Stimulated activated naive CD4-positive, alpha-beta T cell (primary cell): ENCODE results near the gene ABITRAM.
"Not testable (repeated sequence)": the region's sequence is repeated elsewhere in the genome, so short reads cannot be mapped to it uniquely, and the experiment has no call there.

Experiments used
- DNase-seq, 6 experiments: peaks; one replicate each; lab custom pipeline; 2025; lab: John Stamatoyannopoulos, UW

The ABITRAM gene

GRCh38 chr9:108928386-108928785, 5.8 kb upstream of the ABITRAM start:
- no peak for DNase-seq

DNA sequence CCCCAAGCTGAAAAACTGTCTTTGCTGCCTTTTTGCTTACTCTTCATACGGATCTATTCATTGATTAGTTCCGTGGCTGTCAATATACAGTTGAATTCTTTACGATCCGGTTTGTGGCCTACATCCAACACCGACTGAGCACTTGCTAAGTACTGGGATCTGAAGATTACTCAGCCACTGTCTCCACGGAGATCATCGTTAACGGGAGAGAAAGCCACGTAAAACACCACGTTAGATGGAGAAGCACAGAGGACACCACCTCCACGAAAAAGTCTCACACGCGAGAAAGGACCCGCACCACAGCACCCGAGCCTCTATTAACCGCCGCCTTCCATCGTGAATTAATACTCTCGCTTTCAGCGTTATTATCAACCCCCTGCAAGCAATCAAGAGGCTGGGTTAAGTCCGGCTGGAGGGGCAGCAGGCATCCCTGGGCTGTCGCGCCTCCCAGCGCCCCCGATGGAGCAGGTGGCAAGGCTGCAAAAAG, 926 bp upstream of the ABITRAM start:
- DNase-seq = no peak

DNA sequence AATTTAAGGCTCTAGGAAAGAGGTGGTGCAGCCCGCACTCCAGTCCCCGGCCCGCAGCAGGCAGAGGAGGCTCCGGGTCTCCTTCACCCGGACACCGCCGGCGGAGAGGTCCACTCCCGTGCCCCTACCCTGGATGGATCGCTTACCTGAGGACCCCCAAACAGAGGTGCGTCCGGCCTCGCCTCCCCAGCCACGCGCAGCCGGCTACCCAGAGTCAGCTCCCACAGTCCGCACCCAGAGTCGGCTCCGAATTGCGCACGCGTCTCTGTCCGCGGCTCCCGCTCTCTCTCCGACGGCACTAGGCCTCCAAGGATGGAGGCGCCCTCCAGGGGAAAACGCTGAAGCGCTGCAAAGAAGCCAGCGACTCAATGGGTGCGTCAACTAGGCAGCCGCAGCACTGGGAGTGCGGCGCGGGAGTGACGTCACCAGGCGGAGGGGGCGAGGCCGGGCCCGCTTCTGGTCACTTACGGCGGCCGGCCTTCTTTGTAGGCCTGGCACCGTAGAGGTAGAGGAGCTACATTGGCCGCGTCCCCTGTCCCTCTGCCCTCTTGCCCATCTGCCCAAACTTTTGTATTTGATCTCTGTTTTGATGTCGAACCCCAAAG, 380 bp upstream of the ABITRAM start, which contains the start of gene ELP1:
Gene ELP1 (minus strand): TSS at position 407 of the 605 bp plus-strand sequence. CDS start 2,978 bp downstream, outside the sequence.
- peak; percentile 82 to 91 (median 90) for DNase-seq

DNA sequence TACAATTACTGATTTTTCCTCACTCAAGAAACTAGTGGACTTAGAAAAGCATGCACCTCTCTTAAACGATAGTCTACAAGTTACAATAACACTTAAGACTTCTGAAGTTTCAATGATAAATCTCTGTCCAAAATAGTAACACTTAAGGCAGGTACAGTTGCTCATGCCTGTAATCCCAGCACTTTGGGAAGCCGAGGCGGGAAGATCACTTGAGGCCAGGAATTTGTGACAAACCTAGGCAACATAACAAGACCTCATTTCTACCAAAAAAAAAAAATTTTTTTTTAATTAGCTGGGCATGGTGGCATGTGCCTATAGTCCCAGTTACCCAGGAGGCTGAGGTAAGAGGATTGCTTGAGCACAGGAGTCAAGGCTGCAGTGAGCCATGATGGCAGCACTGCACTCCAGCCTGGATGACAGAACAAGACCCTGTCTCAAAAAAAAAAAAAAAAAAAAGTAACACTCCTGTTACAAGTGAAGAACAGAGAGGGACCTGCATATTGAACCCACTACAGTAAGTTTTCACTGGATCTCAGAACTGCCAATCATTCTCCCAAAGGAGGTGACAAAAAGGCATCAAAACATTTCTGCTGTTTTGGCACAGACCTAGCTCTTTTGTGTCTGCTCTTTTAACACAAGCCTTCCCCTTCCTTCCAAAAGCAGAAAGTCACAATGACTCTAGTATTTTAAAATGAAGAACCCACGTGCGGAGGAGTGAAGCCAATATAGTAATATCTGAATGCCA, 3.5 kb downstream of the ABITRAM start:
- no peak for DNase-seq

DNA sequence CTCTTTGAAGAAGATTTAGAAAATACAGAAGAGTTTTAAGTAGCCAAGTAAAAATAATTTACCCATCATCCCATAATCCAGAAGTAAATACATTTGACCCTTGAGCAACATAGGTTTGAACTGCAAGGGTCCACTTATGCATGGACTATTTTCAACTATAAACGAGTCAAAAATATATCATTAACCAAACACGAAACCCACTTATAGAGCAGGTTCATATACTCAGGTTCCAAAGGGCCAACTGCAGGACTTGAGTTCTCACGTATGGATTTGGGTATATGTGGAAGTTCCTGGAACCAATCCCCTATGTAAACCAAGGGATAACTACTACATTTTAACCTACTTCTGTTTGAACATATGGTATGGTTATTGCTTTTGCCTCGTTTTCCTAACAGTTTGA, 5.8 kb downstream of the ABITRAM start:
- no peak for DNase-seq

- DNase-seq = no peak
Observed at GRCh38 chr9:108950168-108950567, 16.0 kb downstream of the ABITRAM start.

DNA sequence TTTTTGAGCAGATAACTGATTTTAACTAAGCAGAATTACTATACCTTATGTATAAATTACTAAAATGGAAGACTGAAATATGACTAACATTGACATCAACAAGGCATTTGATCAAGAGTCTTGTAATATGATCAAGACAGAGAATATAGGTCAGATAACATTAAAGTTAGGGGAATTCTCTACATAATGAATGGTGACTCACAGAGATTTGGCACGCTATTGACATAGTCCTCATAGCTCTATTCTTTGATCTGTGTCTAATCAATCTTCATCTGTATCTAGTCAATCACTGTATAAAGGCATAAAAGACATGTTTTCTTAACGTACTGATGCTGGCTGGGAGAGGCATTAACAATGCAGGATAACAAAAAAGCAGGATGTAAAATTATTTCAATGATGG, 17.4 kb downstream of the ABITRAM start:
- no peak for DNase-seq

GRCh38 chr9:108953983-108954574, 19.9 kb downstream of the ABITRAM start:
- DNase-seq = peak in 3 of 6 experiments; percentile 10 to 30 (median 28)

DNA sequence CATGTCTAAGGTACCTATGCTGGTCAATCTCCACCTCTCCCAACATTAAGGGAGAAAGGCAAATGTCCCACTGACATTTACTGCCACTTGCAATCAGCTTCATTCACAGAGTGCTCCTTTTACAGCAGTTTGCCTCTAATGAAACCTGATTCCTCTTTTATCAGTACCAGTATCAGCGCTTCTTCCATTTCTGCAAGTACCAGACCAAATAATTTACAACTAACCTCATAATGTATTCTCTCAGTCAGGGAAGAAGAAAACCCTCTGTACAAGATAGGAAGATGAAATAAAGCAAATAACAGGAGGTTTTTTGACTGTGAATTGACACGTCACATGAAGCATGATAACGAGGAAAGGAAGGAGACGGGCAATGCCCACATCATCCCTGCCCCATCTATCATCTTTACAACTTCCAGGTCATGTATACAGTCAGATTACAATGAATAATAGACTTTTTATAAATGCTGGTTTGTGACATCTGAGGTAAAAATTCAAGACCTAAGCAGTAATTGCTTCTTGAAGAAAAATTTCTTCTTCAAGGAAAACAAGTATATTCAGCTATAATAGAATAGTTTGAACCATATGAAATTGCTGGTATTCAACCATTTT, 21.9 kb downstream of the ABITRAM start:
- DNase-seq = no peak

- no peak for DNase-seq
Observed at GRCh38 chr9:108956631-108957026, 22.4 kb downstream of the ABITRAM start.

DNA sequence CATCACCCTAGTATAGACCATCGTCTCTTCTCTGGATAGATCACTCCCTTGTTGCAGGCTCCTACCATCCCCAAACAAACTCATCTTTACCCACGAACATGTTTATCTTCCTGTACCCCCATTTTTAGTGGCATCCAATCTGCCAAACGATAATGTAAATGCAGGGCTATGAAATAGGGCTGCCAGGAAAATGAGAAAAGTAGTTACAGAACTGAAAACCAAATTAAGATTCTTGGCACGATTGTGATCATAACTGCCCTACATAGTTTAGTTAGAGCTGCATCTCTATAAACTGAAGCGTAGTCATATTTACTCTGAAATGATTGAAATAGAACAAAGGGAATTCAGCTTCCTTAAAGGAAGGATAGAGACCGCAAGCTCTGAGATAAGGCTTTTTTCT, 26.1 kb downstream of the ABITRAM start:
- no peak for DNase-seq

- DNase-seq = no peak
Observed at GRCh38 chr9:108961151-108961550, 27.0 kb downstream of the ABITRAM start.

DNA sequence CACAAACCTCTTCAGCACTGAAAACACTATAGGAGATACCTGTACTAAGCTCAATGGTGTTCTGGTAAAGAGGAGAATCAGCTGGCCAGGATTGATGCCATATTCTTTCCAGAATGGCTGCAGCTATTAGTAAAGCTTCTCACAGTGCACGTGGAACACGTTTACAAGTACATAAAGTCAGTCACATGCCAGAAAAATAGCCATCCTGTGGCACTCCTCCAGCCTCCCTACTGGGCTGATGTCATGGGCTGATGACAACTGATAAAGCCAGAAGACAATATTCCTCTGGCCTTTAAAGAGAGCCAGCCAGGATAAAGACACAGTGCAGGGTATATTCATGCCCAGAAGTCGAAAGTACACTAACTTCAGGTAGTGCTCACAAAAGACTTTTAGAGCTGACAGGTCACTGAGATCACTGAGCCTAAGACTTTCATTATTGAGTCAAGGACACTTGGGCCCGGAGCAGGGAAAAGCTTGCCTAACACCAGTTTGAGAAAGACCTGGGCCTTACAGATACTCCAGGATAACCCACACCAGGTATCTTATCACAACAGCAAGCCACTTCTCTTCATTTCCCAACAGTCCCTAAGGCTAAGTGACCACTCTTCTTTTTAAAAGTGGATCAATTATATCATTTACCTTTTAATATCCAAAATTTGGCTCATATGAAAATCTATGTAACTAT, 29.4 kb downstream of the ABITRAM start:
- no peak for DNase-seq

DNA sequence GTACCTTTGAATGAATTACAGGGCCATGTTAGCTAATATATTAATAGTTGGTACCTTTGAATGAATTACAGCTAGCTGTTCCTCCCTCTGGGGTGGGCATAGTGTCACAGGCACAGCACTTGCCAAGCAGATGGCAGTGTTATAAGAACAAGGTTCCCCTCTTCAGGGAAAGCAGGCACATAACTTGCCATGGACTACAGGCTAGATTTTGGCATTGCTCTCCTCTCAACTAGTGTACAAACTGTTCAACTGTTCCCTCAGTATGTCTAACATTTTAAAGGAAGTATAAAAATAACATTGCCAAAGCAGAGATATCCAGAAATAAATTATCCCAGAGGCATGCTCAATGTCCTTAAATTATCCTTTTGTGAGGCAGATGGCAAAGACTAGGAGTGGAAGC, 33.7 kb downstream of the ABITRAM start:
- no peak for DNase-seq

DNA sequence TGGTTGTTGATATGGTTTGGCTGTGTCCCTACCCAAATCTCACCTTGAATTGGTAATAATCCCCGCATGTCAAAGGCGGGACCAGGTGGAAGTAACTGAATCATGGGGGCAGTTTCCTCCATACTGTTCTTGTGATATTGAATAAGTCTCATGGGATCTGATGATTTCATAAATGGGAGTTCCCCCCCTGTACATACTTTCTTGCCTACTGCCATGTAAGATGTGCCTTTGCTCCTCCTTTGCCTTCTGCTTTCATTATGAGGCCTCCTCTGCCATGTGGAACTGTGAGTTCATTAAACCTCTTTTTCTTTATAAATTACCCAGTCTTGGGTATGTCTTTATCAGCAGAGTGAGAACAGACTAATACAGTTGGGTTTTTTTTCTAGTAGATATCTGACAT, 37.2 kb downstream of the ABITRAM start:
- DNase-seq = not testable (repeated sequence)

DNA sequence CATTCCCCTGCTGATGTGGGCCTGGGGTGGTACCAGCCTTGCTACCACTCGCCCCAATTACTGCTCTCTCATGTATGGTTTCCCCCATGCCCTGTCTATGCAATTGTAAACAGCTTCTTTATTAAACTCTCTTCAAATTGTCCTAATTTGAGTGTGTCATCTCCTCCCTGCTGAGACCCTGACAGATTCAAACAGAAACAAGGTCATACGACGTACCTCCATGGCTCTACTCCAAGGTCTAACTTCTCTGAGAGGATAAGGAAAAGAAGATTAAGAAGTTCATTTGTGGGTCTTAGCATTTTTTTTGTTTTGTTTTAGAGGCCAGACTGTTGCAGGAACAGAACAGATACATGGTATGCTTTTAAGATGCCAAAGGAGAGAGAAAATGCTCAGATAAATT, 38.0 kb downstream of the ABITRAM start:
- DNase-seq = no peak

DNA sequence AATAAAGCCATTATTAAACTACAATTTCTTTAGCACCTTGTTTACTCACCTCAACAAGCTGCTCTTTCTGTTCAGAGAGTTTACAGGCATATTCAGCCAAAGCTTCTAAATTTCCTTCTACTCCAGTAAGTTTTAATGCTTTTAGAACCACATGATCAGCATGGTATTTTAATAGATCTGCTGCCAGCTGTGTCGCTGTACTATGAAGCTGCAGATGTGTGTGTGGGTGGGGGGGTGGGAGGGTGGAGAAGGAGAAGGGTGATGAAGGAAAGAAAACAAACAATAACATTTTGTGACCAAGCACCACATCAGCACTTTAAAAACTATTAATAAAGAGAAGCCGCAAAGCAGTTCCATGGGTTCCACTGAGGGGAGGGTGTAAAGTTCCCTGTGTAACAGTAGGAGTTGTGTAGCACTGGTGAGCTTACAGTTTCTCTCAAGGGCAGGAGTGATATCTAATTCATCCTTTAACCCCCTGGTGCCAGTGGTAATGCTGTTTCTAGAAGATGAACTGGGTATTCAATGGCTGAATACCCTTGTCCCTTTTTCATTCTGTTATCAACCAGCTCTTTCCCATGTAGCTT, 38.5 kb downstream of the ABITRAM start:
- no peak for DNase-seq

DNA sequence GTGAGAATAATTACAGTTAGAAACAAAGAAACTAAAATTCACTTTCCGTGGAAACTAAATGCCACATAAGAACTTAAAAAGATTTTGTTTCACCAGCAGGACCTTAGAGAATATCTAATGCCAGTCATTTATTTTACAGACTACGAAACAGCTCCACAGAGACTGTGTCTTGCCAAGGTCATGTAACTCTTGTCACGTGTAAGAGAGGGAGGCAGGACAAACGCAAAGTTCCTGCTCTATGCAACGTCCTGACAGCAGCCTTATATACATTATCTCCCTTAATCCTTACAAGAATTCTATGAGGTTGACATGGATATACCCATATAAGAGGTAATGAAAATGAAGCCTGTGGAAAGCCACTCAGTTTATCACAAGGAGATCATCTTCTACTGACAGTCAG, 39.7 kb downstream of the ABITRAM start:
- no peak for DNase-seq

GRCh38 chr9:108978205-108978604, 44.0 kb downstream of the ABITRAM start:
- DNase-seq = no peak

GRCh38 chr9:108980893-108981292, 46.7 kb downstream of the ABITRAM start:
- DNase-seq = no peak

DNA sequence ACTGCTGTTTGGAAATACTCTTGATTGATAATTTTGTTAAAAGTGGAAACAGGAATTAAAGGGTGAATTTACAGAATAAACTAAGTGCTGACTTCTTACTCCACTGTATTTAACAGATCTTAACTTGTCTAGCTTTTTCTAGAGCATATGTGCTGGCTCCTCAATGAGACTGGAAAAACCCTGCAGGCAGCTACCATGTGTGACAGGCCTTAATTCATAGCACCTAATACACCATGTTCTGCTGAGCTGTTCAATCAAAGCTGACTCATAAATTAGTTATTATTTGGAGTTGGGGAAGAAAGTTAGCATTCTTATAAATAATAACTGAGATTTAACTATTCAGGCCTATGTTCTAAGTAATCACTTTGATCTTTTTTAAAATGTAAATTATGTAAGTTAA, 49.7 kb downstream of the ABITRAM start:
- no peak for DNase-seq
